Activated T-helper 2 cell treated with anti-CD3 and anti-CD28 coated beads, Interferon-gamma antibody, Interleukin-2, Interleukin-4, amounts not matched to agents 10 μg/mL and 5 μg/mL and 100 μg/mL, durations not matched to agents 14 hours and 24 hours and 36 hours (primary cell): Measurements from ENCODE around the gene NLGN3. TPM values are rescaled to one million over a fixed set of nuclear protein-coding genes. Genes with fewer than 3 reads are reported as not detected.
A peak's percentile ranks its signal among the peaks of the same experiment; 100 is the strongest.

Experiments
- DNase-seq: peaks from one replicate; pipeline ENCODE4 v3.0.0; 2021; ENCODE audit warnings: low spot score
- H3K27ac Mint-ChIP-seq: one replicate; pipeline ENCODE4 v1.8.0; 2021; ENCODE audit warnings: mixed read lengths
- H3K27me3 Mint-ChIP-seq: one replicate; pipeline ENCODE4 v1.8.0; 2021; ENCODE audit warnings: low read depth, mixed read lengths
- H3K36me3 Mint-ChIP-seq: one replicate; pipeline ENCODE4 v1.8.0; 2021; ENCODE audit warnings: low read depth, mixed read lengths
- H3K4me1 Mint-ChIP-seq: one replicate; pipeline ENCODE4 v1.8.0; 2021; ENCODE audit warnings: low read depth, mixed read lengths
- H3K4me3 Mint-ChIP-seq: one replicate; pipeline ENCODE4 v1.8.0; 2021; ENCODE audit warnings: low read depth, mild to moderate bottlenecking, moderate library complexity, mixed read lengths
- H3K9me3 Mint-ChIP-seq: one replicate; pipeline ENCODE4 v1.8.0; 2021; ENCODE audit warnings: mixed read lengths
- intact Hi-C: fragments of 100-400 bp; cut with micrococcal nuclease; formaldehyde crosslinking; loops from one replicate; pipeline ENCODE4 v1.15.1; 2023
- total RNA-seq: library from RNA; stranded (reverse); gene quantifications from 2 replicates; pipeline ENCODE4 v1.2.3, GENCODE V29; 2022

NLGN3 gene
- total RNA-seq, 1 donor from 2014 or later = 0.78 TPM

DNA sequence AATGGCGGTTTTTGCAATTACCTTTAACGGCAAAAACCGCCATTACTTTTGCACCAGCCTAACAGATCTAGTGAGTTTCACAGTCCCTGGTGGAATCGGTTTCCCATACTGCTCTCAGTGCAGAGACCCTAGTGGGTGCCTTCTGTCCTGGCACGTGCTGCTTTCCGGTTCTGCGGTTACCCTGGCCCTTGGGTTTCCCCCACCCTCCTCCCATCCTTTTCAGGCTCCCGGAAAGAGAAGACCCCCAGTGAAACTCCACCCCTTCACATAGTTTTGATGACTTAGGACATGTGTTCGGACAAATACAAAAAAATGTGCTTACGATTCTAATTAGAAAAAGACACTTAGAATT lies 36.9 kb downstream of the NLGN3 start:
- H3K36me3 Mint-ChIP-seq = peaks cover 30% of the 10 kb centered on the region
- H3K27me3 Mint-ChIP-seq = no peaks in the 10 kb centered on the region
- no peaks in the 10 kb centered on the region for H3K9me3 Mint-ChIP-seq
- H3K4me1 Mint-ChIP-seq = peaks cover 10% of the 10 kb centered on the region
- H3K27ac Mint-ChIP-seq = peak overlapping the region; percentile 93
- H3K4me3 Mint-ChIP-seq = peak overlapping the region; percentile 88
- peak; percentile 18 for DNase-seq
- intact Hi-C loops = loop anchor here (5.0 kb wide), 2 partner anchors 84 to 186 kb away; partner anchors contain the start of genes FOXO4 and TAF1

- Mint-ChIP-seq H3K4me3 (peak overlapping the region; percentile 88), H3K36me3 (peaks cover 30% of the 10 kb centered on the region), H3K9me3 (no peaks in the 10 kb centered on the region), H3K4me1 (peaks cover 12% of the 10 kb centered on the region), H3K27ac (peak overlapping the region; percentile 93), H3K27me3 (no peaks in the 10 kb centered on the region)
- intact Hi-C loops = loop anchor here (1.0 to 5.0 kb wide), 5 partner anchors 14 to 185 kb away; partner anchors contain the start of genes FOXO4, NONO and TAF1
- peak; percentile 81 for DNase-seq
Observed at GRCh38 chrX:71181910-71182799, 37.5 kb downstream of the NLGN3 start.

DNA sequence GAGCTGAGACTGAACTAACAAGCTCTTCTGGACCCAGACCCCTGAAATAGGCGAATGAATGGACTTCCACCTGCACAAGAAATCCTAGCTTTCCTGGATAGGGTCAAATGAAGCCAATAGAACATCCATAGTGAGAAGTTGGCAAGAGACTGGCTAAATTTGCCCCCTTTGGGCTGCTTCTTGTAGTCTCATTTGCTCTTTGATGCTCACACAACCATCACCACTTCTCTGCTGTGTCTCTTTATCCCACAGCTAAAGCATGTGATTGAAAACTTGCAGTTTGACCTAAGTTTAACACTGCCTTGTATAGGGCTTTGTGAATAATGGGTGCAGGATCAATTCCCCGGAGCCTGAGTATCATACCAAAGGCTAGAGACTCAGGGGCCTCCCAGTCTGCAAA lies 38.2 kb downstream of the NLGN3 start:
- Mint-ChIP-seq H3K27me3 (no peaks in the 10 kb centered on the region), H3K9me3 (no peaks in the 10 kb centered on the region), H3K4me3 (peak overlapping the region; percentile 88), H3K27ac (peak overlapping the region; percentile 93), H3K36me3 (peaks cover 22% of the 10 kb centered on the region), H3K4me1 (peaks cover 12% of the 10 kb centered on the region)
- intact Hi-C loops = loop anchor here (1.0 to 5.0 kb wide), 5 partner anchors 13 to 184 kb away; partner anchors contain the start of genes FOXO4, NONO and TAF1
- no peak for DNase-seq

- no peak overlapping the region for H3K4me3 Mint-ChIP-seq
- no peak overlapping the region for H3K27ac Mint-ChIP-seq
- H3K27me3 Mint-ChIP-seq = no peaks in the 10 kb centered on the region
- H3K36me3 Mint-ChIP-seq = peaks cover 19% of the 10 kb centered on the region
- H3K4me1 Mint-ChIP-seq = peaks cover 12% of the 10 kb centered on the region
- no peaks in the 10 kb centered on the region for H3K9me3 Mint-ChIP-seq
- intact Hi-C loops = loop anchor here (2.0 to 5.0 kb wide), 3 partner anchors 86 to 184 kb away; partner anchors contain the start of genes FOXO4, NONO and TAF1
- no peak for DNase-seq
Observed at GRCh38 chrX:71183341-71183740, 38.7 kb downstream of the NLGN3 start.

DNA sequence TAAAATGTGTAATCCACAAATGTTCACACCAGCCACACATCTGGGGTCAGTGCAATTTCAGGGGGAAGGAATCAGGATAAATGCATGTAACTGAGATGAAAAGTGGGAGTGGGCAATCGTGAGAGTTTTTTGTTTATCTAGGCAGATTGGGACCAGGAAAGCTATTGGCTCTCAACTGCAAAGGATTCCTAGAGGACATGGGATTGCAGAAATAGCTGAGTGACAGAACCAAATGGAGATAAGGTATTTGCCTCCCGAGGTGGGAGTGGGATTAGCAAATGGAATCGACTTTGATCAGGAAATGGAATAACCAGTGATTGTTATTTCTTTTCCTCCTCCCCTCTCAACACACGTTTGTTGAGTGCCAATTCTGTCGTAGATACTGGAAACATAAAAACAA lies 39.5 kb downstream of the NLGN3 start:
- peaks cover 19% of the 10 kb centered on the region for H3K36me3 Mint-ChIP-seq
- no peak for DNase-seq
- no peaks in the 10 kb centered on the region for H3K9me3 Mint-ChIP-seq
- H3K27me3 Mint-ChIP-seq = no peaks in the 10 kb centered on the region
- H3K4me1 Mint-ChIP-seq = peaks cover 9% of the 10 kb centered on the region
- no peak overlapping the region for H3K27ac Mint-ChIP-seq
- no peak overlapping the region for H3K4me3 Mint-ChIP-seq
- intact Hi-C loops = loop anchor here (5.0 kb wide), 2 partner anchors 87 to 183 kb away; partner anchors contain the start of genes FOXO4 and TAF1

GRCh38 chrX:71184803-71185495 lies 40.3 kb downstream of the NLGN3 start:
- no peak for DNase-seq
- Mint-ChIP-seq H3K36me3 (peaks cover 19% of the 10 kb centered on the region), H3K9me3 (no peaks in the 10 kb centered on the region), H3K4me3 (no peak overlapping the region), H3K27me3 (no peaks in the 10 kb centered on the region), H3K27ac (peak overlapping the region; percentile 63), H3K4me1 (peaks cover 9% of the 10 kb centered on the region)
- intact Hi-C loops = loop anchor here (5.0 kb wide), 2 partner anchors 88 to 182 kb away; partner anchors contain the start of genes FOXO4 and TAF1

GRCh38 chrX:71191248-71191647 lies 46.6 kb downstream of the NLGN3 start:
- H3K4me3 Mint-ChIP-seq = no peak overlapping the region
- no peak for DNase-seq
- H3K4me1 Mint-ChIP-seq = peaks cover 18% of the 10 kb centered on the region
- no peaks in the 10 kb centered on the region for H3K9me3 Mint-ChIP-seq
- peaks cover 27% of the 10 kb centered on the region for H3K36me3 Mint-ChIP-seq
- intact Hi-C loops = loop anchor here (10.0 kb wide), 1 partner anchor 344 kb away; the partner anchor contains the start of gene OGT
- H3K27ac Mint-ChIP-seq = peak overlapping the region; percentile 87
- no peaks in the 10 kb centered on the region for H3K27me3 Mint-ChIP-seq

DNA sequence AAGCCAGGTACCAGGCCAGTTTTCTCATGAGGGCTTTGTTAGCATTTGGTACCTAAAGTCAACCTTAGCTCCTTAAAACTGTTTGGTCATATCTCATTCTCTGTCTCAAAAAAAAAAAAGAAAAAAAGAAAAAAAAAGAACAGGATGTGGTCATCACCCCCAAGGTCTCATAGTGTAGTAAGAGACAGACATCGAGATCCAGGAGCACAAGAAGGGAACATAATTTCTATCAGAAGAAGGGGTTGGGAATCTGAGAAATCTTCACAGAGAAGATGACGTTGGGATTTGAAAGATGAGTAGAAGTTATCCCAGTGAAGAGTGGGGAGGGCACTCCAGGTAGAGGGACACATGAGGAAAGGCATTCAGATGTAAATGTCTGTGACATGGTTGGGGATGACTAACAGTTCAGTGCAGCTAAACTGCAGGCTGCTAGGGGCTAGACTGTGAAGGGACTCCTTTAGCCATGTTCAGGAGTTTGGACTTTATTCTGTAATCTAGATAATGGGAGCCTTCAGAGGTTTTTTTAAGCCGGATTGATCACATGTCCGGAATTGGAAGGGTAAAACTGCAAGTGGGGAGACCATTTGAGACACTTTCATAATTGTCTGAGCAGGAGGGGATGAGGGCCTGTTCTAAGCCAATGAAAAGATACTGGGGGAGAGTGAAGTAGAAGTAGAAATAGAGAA lies 51.5 kb downstream of the NLGN3 start:
- peak overlapping the region; percentile 91 for H3K4me3 Mint-ChIP-seq
- DNase-seq = no peak
- no peaks in the 10 kb centered on the region for H3K27me3 Mint-ChIP-seq
- peaks cover 22% of the 10 kb centered on the region for H3K4me1 Mint-ChIP-seq
- intact Hi-C loops = loop anchor here (1.0 to 10.0 kb wide), 4 partner anchors 14 to 339 kb away; partner anchors contain the start of genes NONO and OGT
- H3K27ac Mint-ChIP-seq = peak overlapping the region; percentile 96
- H3K36me3 Mint-ChIP-seq = peaks cover 25% of the 10 kb centered on the region
- H3K9me3 Mint-ChIP-seq = no peaks in the 10 kb centered on the region

DNA sequence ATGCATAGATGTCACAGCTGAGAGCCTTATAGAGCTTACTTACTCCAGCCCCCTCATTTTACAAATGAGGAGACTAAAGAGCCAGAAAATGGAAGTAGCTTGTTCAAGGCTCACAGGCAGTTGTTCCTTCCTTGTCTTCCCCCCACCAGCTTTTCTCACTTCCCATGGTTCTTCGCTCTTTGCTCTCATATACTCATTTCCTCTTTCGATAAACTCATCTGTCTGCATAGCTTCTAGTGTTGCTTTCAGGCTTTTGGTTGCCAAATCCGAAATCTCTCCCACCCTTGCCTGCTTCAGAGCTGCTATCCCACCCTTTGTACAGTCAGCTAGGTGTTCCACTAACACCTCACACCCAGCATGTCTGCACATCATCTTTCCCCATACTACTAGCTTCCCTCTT lies 53.4 kb downstream of the NLGN3 start:
- Mint-ChIP-seq H3K9me3 (no peaks in the 10 kb centered on the region), H3K4me3 (peak overlapping the region; percentile 86), H3K36me3 (peaks cover 17% of the 10 kb centered on the region), H3K27ac (peak overlapping the region; percentile 88), H3K27me3 (no peaks in the 10 kb centered on the region), H3K4me1 (peaks cover 15% of the 10 kb centered on the region)
- intact Hi-C loops = loop anchor here (5.0 to 10.0 kb wide), 2 partner anchors 84 to 337 kb away; partner anchors contain the start of genes NONO and OGT
- DNase-seq = no peak

DNA sequence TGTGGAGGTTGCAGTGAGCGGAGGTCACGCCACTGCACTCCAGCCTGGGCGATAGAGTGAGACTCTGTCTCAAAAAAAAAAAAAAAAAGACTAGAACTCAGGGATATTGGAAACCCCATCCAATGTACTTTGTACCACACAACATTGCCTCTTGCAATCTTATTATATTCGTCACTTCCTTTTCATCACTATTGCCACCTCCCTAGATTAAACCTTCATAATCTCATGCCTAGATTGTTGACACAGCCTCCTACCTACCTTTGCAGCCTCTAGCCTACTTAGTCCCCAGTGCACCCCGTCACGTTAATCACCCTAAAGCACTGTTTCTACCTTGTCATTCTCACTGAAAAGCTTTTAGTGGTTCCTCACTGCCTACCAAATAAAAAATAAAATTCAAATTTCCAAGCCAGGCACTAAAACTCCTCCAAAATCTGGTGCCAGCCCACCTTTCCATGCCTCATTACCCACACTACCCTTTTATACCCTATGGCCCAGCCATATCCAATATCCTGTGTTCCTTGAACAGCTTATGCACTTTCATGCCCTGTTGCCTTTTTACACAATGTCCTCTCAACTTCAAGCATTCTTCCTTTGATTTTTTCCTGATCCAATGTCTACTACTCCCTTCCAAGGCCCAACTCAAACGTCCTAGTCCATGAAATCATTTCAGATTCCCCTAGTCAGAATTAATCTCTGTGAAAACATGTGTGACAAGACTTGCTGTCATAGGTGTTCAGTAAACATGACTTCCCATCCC lies 54.8 kb downstream of the NLGN3 start:
- intact Hi-C loops = loop anchor here (5.0 to 10.0 kb wide), 2 partner anchors 83 to 335 kb away; partner anchors contain the start of genes NONO and OGT
- no peaks in the 10 kb centered on the region for H3K27me3 Mint-ChIP-seq
- H3K4me1 Mint-ChIP-seq = peaks cover 15% of the 10 kb centered on the region
- DNase-seq = no peak
- no peak overlapping the region for H3K27ac Mint-ChIP-seq
- H3K4me3 Mint-ChIP-seq = peak overlapping the region; percentile 35
- peaks cover 14% of the 10 kb centered on the region for H3K36me3 Mint-ChIP-seq
- H3K9me3 Mint-ChIP-seq = no peaks in the 10 kb centered on the region

GRCh38 chrX:71210816-71211215 lies 66.2 kb downstream of the NLGN3 start:
- H3K27me3 Mint-ChIP-seq = peaks cover 8% of the 10 kb centered on the region
- intact Hi-C loops = no loop called here
- H3K36me3 Mint-ChIP-seq = no peaks in the 10 kb centered on the region
- no peak for DNase-seq
- no peaks in the 10 kb centered on the region for H3K4me1 Mint-ChIP-seq
- no peak overlapping the region for H3K27ac Mint-ChIP-seq
- no peak overlapping the region for H3K4me3 Mint-ChIP-seq
- no peaks in the 10 kb centered on the region for H3K9me3 Mint-ChIP-seq
